ENCODE data around the gene STK32B.

- TF ChIP-seq CTCF (IDR thresholded peaks at IDR 0.05): no peak
- no peak for TF ChIP-seq POLR2A (IDR thresholded peaks at IDR 0.05)
Measured at GRCh38 chr4:5168891-5169290, 117.6 kb downstream of the STK32B start.

Measured in lower leg skin (tissue), 3 donors.